ENCODE data around the gene KLHL6. TPM values are rescaled to one million over a fixed set of nuclear protein-coding genes. Genes with fewer than 3 reads are reported as not detected.
A peak's percentile ranks its signal among the peaks of the same experiment; 100 is the strongest.
"Not testable (repeated sequence)": the region's sequence is repeated elsewhere in the genome, so short reads cannot be mapped to it uniquely, and the experiment has no call there.

KLHL6 gene
- total and polyA plus RNA-seq, 2 of the 8 experiments (the other 6 are each of a cell fraction or from before 2014, with no cell fraction given), result 0.05 TPM; not detected in 1

DNA sequence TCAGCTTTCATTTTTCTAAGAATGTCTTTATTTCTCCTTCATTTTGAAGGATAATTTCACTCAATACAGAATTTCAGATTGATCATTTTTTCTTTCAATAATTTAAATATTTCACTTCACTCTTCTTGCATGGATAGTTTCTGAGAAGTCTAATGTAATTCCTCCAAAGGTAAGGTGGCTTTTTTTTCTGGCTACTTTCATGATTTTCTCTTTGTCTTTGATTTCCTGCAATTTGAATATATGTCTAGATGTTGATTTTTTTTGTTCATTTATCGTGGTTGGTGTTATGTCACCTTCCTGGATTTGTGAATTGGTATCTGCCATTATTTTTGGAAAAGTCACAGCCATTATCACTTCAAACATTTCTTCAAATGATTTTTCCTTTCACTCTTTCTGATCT is 112.5 kb downstream of the KLHL6 start (continued):
- no peak for TF ChIP-seq CHD1 (IDR thresholded peaks at IDR 0.05; ENCODE audit: low read depth, low read length)
- TF ChIP-seq ASH2L (IDR thresholded peaks at IDR 0.05; ENCODE audit: low read length), result no peak
- TF ChIP-seq PHF8 (conservative IDR thresholded peaks at IDR 0.05; ENCODE audit: low read depth, low read length), result no peak
- no peak for TF ChIP-seq RFX5 (IDR thresholded peaks at IDR 0.05; ENCODE audit: borderline replicate concordance, low read depth, low read length)
- no peak for TF ChIP-seq JUND (IDR thresholded peaks at IDR 0.05; ENCODE audit: low read length)
- TF ChIP-seq SP4 (IDR thresholded peaks at IDR 0.05; ENCODE audit: low read length), result no peak

DNA sequence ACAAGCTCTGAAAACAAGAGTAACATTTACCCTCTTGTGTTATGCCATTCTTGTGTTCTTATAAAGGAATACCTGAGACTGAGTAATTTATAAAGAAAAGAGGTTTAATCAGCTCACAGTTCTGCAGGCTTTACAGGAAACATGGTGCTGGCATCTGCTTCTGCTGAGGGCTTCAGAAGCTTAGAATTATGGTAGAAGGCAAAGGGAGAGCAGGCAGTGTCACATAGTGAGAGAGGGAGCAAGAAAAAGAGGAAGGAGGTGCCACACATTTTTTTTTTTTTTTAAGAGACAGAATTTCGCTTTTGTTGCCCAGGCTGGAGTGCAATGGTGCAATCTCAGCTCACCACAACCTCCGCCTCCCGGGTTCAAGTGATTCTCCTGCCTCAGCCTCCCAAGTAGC is 115.0 kb downstream of the KLHL6 start:
- not testable (repeated sequence) for H3K27me3 ChIP-seq (replicated peaks in 1 of 4; ENCODE audit: control insufficient read depth in 3 of 4, extremely low read depth in 1 of 4, insufficient read depth in 3 of 4, low read length in 3 of 4); H3K23me2 ChIP-seq (ENCODE audit: low read depth, low read length); H3K56ac ChIP-seq (replicated peaks; ENCODE audit: insufficient read length, low read depth, low read length); H2BK12ac ChIP-seq (ENCODE audit: low read depth, low read length); H4K5ac ChIP-seq (ENCODE audit: insufficient read length, low read depth, low read length); H3K79me1 ChIP-seq (ENCODE audit: low read depth, low read length); H3K4me2 ChIP-seq (ENCODE audit: insufficient read depth in 1 of 2, low read depth in 2 of 2, low read length in 2 of 2); H3K9ac ChIP-seq (replicated peaks in 1 of 4; ENCODE audit: extremely low read depth in 1 of 4, low read depth in 3 of 4, low read length in 3 of 4); H2BK20ac ChIP-seq (ENCODE audit: low read length); H4K8ac ChIP-seq (ENCODE audit: extremely low read depth, insufficient read depth, low read length); H4K91ac ChIP-seq (replicated peaks; ENCODE audit: insufficient read length, low read length); H2AK5ac ChIP-seq (ENCODE audit: low read depth, low read length); H2BK120ac ChIP-seq (replicated peaks; ENCODE audit: low read depth, low read length); FAIRE-seq; H2BK5ac ChIP-seq (ENCODE audit: low read depth, low read length); H3K14ac ChIP-seq (ENCODE audit: insufficient read length); H2AFZ ChIP-seq (ENCODE audit: low read length); H4K20me1 ChIP-seq (replicated peaks in 1 of 2; ENCODE audit: control insufficient read depth in 1 of 2, insufficient read depth in 2 of 2, low read length in 2 of 2); H3K4me3 ChIP-seq (ENCODE audit: extremely low read depth in 1 of 4, insufficient read depth in 2 of 4, low read depth in 3 of 4, low read length in 4 of 4); H3K27ac ChIP-seq (ENCODE audit: low read depth, low read length); H3K36me3 ChIP-seq (ENCODE audit: control insufficient read depth in 2 of 4, insufficient read depth in 4 of 4, low read length in 3 of 4); H3K9me3 ChIP-seq (ENCODE audit: insufficient read depth in 2 of 2, low read depth in 1 of 2, low read length in 1 of 2); H2BK15ac ChIP-seq (ENCODE audit: low read length); H3K23ac ChIP-seq (ENCODE audit: insufficient read length); H3K4ac ChIP-seq (replicated peaks; ENCODE audit: insufficient read length, low read depth, low read length); H3K79me2 ChIP-seq (ENCODE audit: control insufficient read depth in 1 of 2, insufficient read depth in 2 of 2, low read length in 2 of 2); H3K18ac ChIP-seq (ENCODE audit: extremely low read depth, low read length)
- peaks cover 4 to 19% (median 12%) of the 10 kb centered on the region in 4 experiments; a peak in 6 of 7 replicates for H3K4me1 ChIP-seq (replicated peaks in 1 of 4; ENCODE audit: control insufficient read depth in 3 of 4, insufficient read depth in 4 of 4, low read length in 3 of 4)
- CTCF ChIA-PET (ENCODE audit: partially characterized antibody), result interaction anchor here (1.0 to 1.5 kb wide), 2 partner anchors 12 to 256 kb away, joined by 3 read pairs; partner anchors contain the start of gene MCF2L2
- peak in 1 of 2 experiments; percentile 8 for DNase-seq (ENCODE audit: low read depth in 1 of 2, low spot score in 2 of 2)
- POLR2A ChIA-PET (ENCODE audit: partially characterized antibody), result interaction anchor here (0.6 to 3.6 kb wide), 2 partner anchors 12 to 56 kb away, joined by 3 to 11 read pairs; partner anchors contain the start of gene MCF2L2
- WGBS, 2 experiments (ENCODE audit: extremely low coverage in 1 of 2, insufficient coverage in 1 of 2, insufficient read length in 1 of 2, insufficient replicate concordance in 2 of 2, low coverage in 1 of 2, low lambda C conversion rate in 2 of 2, missing lambda C conversion rate in 1 of 2), result 93% methylated on average over 3 of the region's 3 CpGs; no CpG with 5 or more reads in 1 of the 2 experiments
